ENCODE data around the gene OR3A2. TPM values are rescaled to one million over a fixed set of nuclear protein-coding genes. Genes with fewer than 3 reads are reported as not detected.
"Not testable (repeated sequence)": the region's sequence is repeated elsewhere in the genome, so short reads cannot be mapped to it uniquely, and the experiment has no call there.

Gene OR3A2
- total RNA-seq, 1 donor from 2014 or later: 0.64 TPM

DNA sequence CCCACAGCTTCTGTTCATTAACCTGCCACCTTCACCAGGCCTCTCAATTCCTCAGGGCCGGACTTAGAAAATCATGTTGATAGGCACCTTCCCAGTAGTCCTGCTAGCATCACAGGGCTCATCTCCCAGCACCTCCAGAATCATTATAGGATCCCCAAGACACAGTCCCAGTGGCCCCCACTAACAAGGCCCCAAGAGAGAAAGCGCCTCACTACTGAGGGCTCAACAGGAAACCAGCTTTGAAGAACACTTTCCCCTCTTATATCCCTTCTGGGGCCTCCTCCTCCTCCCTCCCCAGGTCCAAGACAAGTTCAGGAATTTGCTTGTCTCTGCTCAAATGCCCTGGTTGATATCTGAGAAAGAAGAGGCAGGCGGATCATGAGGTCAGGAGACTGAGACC is 25.0 kb upstream of the OR3A2 start, which contains the start of gene OR3A3:
Gene OR3A3 (plus strand): TSS at position 301 of the 400 bp plus-strand sequence.
- Mint-ChIP-seq H3K27ac (no peak within 1 kb of the TSS), H3K36me3 (ENCODE audit: low read depth) (no peaks in the 10 kb centered on the region), H3K4me1 (no peaks in the 10 kb centered on the region), H3K4me3 (no peak within 1 kb of the TSS), H3K27me3 (peaks cover 38% of the 10 kb centered on the region), H3K9me3 (peaks cover 16% of the 10 kb centered on the region)
- intact Hi-C loops (cut with micrococcal nuclease): no loop called here
- ChIA-PET CTCF (no interaction called here), POLR2A (no interaction called here)
- ATAC-seq (ENCODE audit: low read depth): no peak
- no peak for TF ChIP-seq CTCF (IDR thresholded peaks at IDR 0.05)
- no peak for DNase-seq

DNA sequence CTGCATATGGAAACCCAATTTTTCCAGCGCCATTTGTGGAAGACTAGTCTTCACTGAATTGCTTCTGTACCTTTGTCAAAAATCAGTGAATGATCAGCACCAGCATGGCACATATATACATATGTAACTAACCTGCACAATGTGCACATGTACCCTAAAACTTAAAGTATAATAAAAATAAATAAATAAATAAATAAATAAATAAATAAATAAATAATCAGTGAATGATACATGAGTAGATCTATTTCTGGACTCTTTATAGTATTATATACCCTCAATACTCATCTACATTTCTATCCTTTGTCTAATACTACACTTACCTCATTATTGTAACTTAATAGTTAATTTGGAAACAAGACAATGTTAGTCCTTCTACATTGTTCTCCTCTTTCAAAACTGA is 17.7 kb upstream of the OR3A2 start:
- Mint-ChIP-seq H3K9me3 (peaks cover 19% of the 10 kb centered on the region), H3K27me3 (peaks cover 21% of the 10 kb centered on the region)
- intact Hi-C loops (cut with micrococcal nuclease); POLR2A ChIA-PET; H3K27ac Mint-ChIP-seq; H3K4me3 Mint-ChIP-seq; H3K36me3 Mint-ChIP-seq (ENCODE audit: low read depth); ATAC-seq (ENCODE audit: low read depth); DNase-seq; H3K4me1 Mint-ChIP-seq; CTCF ChIA-PET: not testable (repeated sequence)

- no peaks in the 10 kb centered on the region for H3K4me1 Mint-ChIP-seq
- H3K4me3 Mint-ChIP-seq: no peak overlapping the region
- H3K36me3 Mint-ChIP-seq (ENCODE audit: low read depth): no peaks in the 10 kb centered on the region
- TF ChIP-seq CTCF (IDR thresholded peaks at IDR 0.05): no peak
- no peak for DNase-seq
- ChIA-PET CTCF (no interaction called here), POLR2A (no interaction called here)
- ATAC-seq (ENCODE audit: low read depth): no peak
- intact Hi-C loops (cut with micrococcal nuclease): no loop called here
- no peak overlapping the region for H3K27ac Mint-ChIP-seq
- peaks cover 9% of the 10 kb centered on the region for H3K9me3 Mint-ChIP-seq
- peaks cover 12% of the 10 kb centered on the region for H3K27me3 Mint-ChIP-seq
Measured at GRCh38 chr17:3401786-3402185, 15.7 kb upstream of the OR3A2 start.

DNA sequence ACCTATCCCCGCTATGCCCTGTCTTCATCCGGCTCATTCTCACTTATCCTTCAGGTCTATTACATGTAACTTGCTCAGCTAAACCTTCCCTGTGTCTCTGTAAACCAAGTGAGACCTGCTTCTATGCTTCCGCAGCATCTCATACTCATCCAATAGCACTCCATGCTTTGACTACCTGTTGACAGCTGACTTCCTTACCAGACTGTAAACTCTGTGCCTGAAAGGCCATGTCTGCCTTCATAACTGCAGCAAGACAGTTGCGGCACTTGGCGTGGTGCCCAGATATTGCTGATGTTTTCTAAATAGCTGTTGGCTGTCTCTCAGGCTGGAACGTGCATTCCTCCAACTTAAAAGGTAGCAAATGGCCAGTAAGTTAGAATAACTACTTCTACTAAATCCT is 13.9 kb upstream of the OR3A2 start:
- no peak for DNase-seq
- Mint-ChIP-seq H3K27me3 (peaks cover 7% of the 10 kb centered on the region), H3K36me3 (ENCODE audit: low read depth) (no peaks in the 10 kb centered on the region), H3K27ac (no peak overlapping the region), H3K9me3 (peaks cover 2% of the 10 kb centered on the region), H3K4me3 (no peak overlapping the region), H3K4me1 (no peaks in the 10 kb centered on the region)
- CTCF ChIA-PET: no interaction called here
- intact Hi-C loops (cut with micrococcal nuclease): no loop called here
- POLR2A ChIA-PET: no interaction called here
- ATAC-seq (ENCODE audit: low read depth): no peak
- no peak for TF ChIP-seq CTCF (IDR thresholded peaks at IDR 0.05)

DNA sequence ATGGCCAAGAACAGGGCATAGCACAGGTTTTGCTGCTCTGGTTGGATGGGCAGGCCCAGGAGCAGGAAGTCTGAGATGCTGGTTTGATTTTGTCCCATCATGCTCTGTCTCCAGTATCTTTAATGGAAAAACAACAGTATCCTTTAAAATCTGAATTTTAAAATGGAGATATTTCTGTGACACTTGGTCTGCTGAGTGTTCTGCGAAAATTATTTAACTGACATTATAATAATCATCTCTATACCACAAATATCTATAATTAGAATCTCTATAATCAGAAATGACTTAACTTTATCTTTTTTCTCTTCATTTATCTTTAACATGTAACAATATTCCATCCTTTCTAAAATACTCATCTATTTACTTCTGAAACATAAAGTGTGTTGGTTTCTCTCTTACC is 12.2 kb upstream of the OR3A2 start, which contains the start of gene OR1E1:
Gene OR1E1 (minus strand): TSS at position 101 of the 400 bp plus-strand sequence. CDS start 0 bp downstream, at position 101.
- DNase-seq (no peak), ATAC-seq (ENCODE audit: low read depth) (no peak)
- intact Hi-C loops (cut with micrococcal nuclease): no loop called here
- TF ChIP-seq CTCF (IDR thresholded peaks at IDR 0.05): no peak
- POLR2A ChIA-PET: no interaction called here
- H3K36me3 Mint-ChIP-seq (ENCODE audit: low read depth): no peaks in the 10 kb centered on the region
- no peak within 1 kb of the TSS for H3K4me3 Mint-ChIP-seq
- H3K27me3 Mint-ChIP-seq: peaks cover 11% of the 10 kb centered on the region
- H3K9me3 Mint-ChIP-seq: no peaks in the 10 kb centered on the region
- CTCF ChIA-PET: no interaction called here
- no peak within 1 kb of the TSS for H3K27ac Mint-ChIP-seq
- no peaks in the 10 kb centered on the region for H3K4me1 Mint-ChIP-seq

- H3K4me1 Mint-ChIP-seq; intact Hi-C loops (cut with micrococcal nuclease); H3K9me3 Mint-ChIP-seq; H3K27ac Mint-ChIP-seq; CTCF ChIA-PET; DNase-seq; POLR2A ChIA-PET; H3K36me3 Mint-ChIP-seq (ENCODE audit: low read depth); ATAC-seq (ENCODE audit: low read depth); H3K4me3 Mint-ChIP-seq: not testable (repeated sequence)
- peaks cover 11% of the 10 kb centered on the region for H3K27me3 Mint-ChIP-seq
Measured at GRCh38 chr17:3397801-3398200, 11.7 kb upstream of the OR3A2 start.
